ENCODE measurements around the gene FAN1.

DNA sequence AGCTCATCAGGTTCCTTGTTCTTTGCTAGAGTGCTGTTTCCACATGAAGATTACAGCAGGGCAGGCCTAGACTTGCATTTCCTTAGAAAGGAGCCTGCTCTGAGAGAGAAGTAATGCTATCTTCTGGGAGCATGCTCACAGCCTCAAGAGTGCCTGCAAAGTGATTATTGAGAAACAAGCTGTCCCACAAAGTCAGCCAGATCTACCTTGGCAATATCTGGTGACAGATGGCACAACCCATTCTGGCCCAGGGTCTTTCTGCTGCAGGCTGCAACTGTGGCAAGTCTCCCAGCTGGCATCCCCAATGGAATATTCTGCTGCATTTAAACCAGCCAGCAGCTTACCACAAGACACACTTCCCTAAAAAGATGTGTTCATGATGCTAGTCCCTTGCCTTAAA is 58.4 kb downstream of the FAN1 start:
- TF ChIP-seq, protein P1, sequence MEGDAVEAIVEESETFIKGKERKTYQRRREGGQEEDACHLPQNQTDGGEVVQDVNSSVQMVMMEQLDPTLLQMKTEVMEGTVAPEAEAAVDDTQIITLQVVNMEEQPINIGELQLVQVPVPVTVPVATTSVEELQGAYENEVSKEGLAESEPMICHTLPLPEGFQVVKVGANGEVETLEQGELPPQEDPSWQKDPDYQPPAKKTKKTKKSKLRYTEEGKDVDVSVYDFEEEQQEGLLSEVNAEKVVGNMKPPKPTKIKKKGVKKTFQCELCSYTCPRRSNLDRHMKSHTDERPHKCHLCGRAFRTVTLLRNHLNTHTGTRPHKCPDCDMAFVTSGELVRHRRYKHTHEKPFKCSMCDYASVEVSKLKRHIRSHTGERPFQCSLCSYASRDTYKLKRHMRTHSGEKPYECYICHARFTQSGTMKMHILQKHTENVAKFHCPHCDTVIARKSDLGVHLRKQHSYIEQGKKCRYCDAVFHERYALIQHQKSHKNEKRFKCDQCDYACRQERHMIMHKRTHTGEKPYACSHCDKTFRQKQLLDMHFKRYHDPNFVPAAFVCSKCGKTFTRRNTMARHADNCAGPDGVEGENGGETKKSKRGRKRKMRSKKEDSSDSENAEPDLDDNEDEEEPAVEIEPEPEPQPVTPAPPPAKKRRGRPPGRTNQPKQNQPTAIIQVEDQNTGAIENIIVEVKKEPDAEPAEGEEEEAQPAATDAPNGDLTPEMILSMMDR (IDR thresholded peaks at IDR 0.05), result no peak
- TF ChIP-seq POLR2A (IDR thresholded peaks at IDR 0.05), result no peak

Data from lower leg skin (tissue), 3 donors.